Trophoblast cell (in vitro differentiated cells and primary cell): Measurements from ENCODE around the gene HSF2.
"Not testable (repeated sequence)": the region's sequence is repeated elsewhere in the genome, so short reads cannot be mapped to it uniquely, and the experiment has no call there.

Experiments used
- DNase-seq, 2 donors: peaks; one replicate each; pipeline ENCODE4 v3.0.0-alpha.2; 2016
- H2AFZ ChIP-seq: 2 replicates; pipeline ENCODE4 v1.6.1; 2013; ENCODE audit warnings: low read length, moderate library complexity, mild to moderate bottlenecking; ENCODE audit not compliant: insufficient read depth, poor library complexity
- H2AK5ac ChIP-seq: 2 replicates; pipeline ENCODE4 v1.6.1; 2013; ENCODE audit warnings: mild to moderate bottlenecking, low read length
- H2BK120ac ChIP-seq: 2 replicates; pipeline ENCODE4 v1.6.1; 2013; ENCODE audit warnings: low read length, mild to moderate bottlenecking, moderate library complexity; ENCODE audit not compliant: insufficient read depth, poor library complexity
- H2BK12ac ChIP-seq: 2 replicates; pipeline ENCODE4 v1.6.1; 2013; ENCODE audit warnings: mild to moderate bottlenecking, low read length, moderate library complexity
- H2BK5ac ChIP-seq: 2 replicates; pipeline ENCODE4 v1.6.1; 2013; ENCODE audit warnings: low read length, low read depth, moderate library complexity, mild to moderate bottlenecking; ENCODE audit not compliant: poor library complexity
- H3K14ac ChIP-seq: 2 replicates; pipeline ENCODE4 v1.6.1; 2013; ENCODE audit warnings: mild to moderate bottlenecking, low read length
- H3K18ac ChIP-seq: 2 replicates; pipeline ENCODE4 v1.6.1; 2013; ENCODE audit warnings: mild to moderate bottlenecking, low read length
- H3K23ac ChIP-seq: 2 replicates; pipeline ENCODE4 v1.6.1; 2013; ENCODE audit warnings: low read length
- H3K27ac ChIP-seq: 2 replicates; pipeline ENCODE4 v1.5.1; 2013; ENCODE audit warnings: low read depth, mild to moderate bottlenecking, inconsistent platforms, low read length, moderate library complexity
- H3K27me3 ChIP-seq: 2 replicates; pipeline ENCODE4 v1.6.1; 2013; ENCODE audit warnings: inconsistent platforms, mild to moderate bottlenecking, low read length, moderate library complexity; ENCODE audit not compliant: insufficient read depth
- H3K36me3 ChIP-seq, 2 experiments: 1 replicate in 1 of 2; 2 replicates in 1 of 2; pipeline ENCODE4 v1.6.1; 2013; ENCODE audit warnings: low read length in 2 of 2, mild to moderate bottlenecking in 2 of 2, moderate library complexity in 1 of 2; ENCODE audit not compliant: insufficient read depth in 2 of 2, control insufficient read depth in 1 of 2
- H3K4ac ChIP-seq: 2 replicates; pipeline ENCODE4 v1.6.1; 2013; ENCODE audit warnings: low read depth, mild to moderate bottlenecking, low read length, moderate library complexity
- H3K4me1 ChIP-seq, 2 experiments: 1 replicate in 1 of 2; 2 replicates in 1 of 2; pipeline ENCODE4 v1.6.1; 2013; ENCODE audit warnings: low read length in 2 of 2, mild to moderate bottlenecking in 2 of 2, moderate library complexity in 1 of 2; ENCODE audit not compliant: insufficient read depth in 2 of 2, control insufficient read depth in 1 of 2
- H3K4me2 ChIP-seq: 2 replicates; pipeline ENCODE4 v1.6.1; 2013; ENCODE audit warnings: inconsistent platforms, mild to moderate bottlenecking, low read length, moderate library complexity
- H3K4me3 ChIP-seq: 2 replicates; pipeline ENCODE4 v1.5.1; 2013; ENCODE audit warnings: mild to moderate bottlenecking, low read depth, low read length, inconsistent platforms
- H3K79me1 ChIP-seq: one replicate; pipeline ENCODE4 v1.6.1; 2013; ENCODE audit warnings: low read length
- H3K79me2 ChIP-seq: 2 replicates; pipeline ENCODE4 v1.6.1; 2013; ENCODE audit warnings: low read length, mild to moderate bottlenecking; ENCODE audit not compliant: control insufficient read depth, insufficient read depth, poor library complexity
- H3K9ac ChIP-seq: 2 replicates; pipeline ENCODE4 v1.6.1; 2013; ENCODE audit warnings: mild to moderate bottlenecking, low read length
- H3K9me3 ChIP-seq: 2 replicates; pipeline ENCODE4 v1.6.1; 2013; ENCODE audit warnings: low read depth, mild to moderate bottlenecking, control low read depth, inconsistent platforms, low read length; ENCODE audit not compliant: insufficient read depth
- H4K12ac ChIP-seq: 2 replicates; pipeline ENCODE4 v1.6.1; 2013; ENCODE audit warnings: low read depth, mild to moderate bottlenecking, low read length, moderate library complexity
- H4K8ac ChIP-seq: 2 replicates; pipeline ENCODE4 v1.6.1; 2013; ENCODE audit warnings: low read depth, mild to moderate bottlenecking, low read length, moderate library complexity
- H4K91ac ChIP-seq: one replicate; pipeline ENCODE4 v1.6.1; 2013; ENCODE audit warnings: low read depth, mild to moderate bottlenecking, low read length, moderate library complexity
- WGBS: extraction: QIAGEN DNeasy Blood & Tissue Kit; methylation state at CpG from one replicate; pipeline ENCODE4 v1.1.7; 2013; ENCODE audit warnings: missing lambda C conversion rate; ENCODE audit not compliant: insufficient read length, insufficient coverage; ENCODE audit errors: extremely low coverage; 5-methylcytosine and 5-hydroxymethylcytosine counted together

Gene HSF2

GRCh38 chr6:122449069-122449468, 49.6 kb downstream of the HSF2 start:
- Histone ChIP-seq H3K4me2 (no peak overlapping the region), H3K4me1 (no peaks in the 10 kb centered on the region), H2BK120ac (no peak overlapping the region), H3K9me3 (no peaks in the 10 kb centered on the region), H3K36me3 (peaks cover 6 to 15% of the 10 kb centered on the region in 2 experiments), H3K14ac (no peak overlapping the region), H4K8ac (no peak overlapping the region), H3K27ac (no peak overlapping the region), H2BK5ac (no peak overlapping the region), H3K79me1 (no peaks in the 10 kb centered on the region), H3K4me3 (no peak overlapping the region), H2AFZ (no peak overlapping the region), H3K79me2 (no peaks in the 10 kb centered on the region), H3K23ac (no peak overlapping the region), H3K18ac (no peak overlapping the region), H3K4ac (no peak overlapping the region), H3K9ac (no peak overlapping the region), H3K27me3 (no peaks in the 10 kb centered on the region), H2AK5ac (no peak overlapping the region), H4K12ac (no peak overlapping the region), H4K91ac (no peak overlapping the region), H2BK12ac (no peak overlapping the region)
- no peak for DNase-seq
- WGBS: no CpG with 5 or more reads among the region's 1 CpG

GRCh38 chr6:122452509-122452908, 53.1 kb downstream of the HSF2 start:
- WGBS: no CpG with 5 or more reads among the region's 1 CpG
- no peak for DNase-seq
- H3K4me2 ChIP-seq: no peak overlapping the region

GRCh38 chr6:122454673-122455072, 55.2 kb downstream of the HSF2 start:
- Histone ChIP-seq H3K18ac (no peak overlapping the region), H3K36me3 (peaks cover 5 to 12% of the 10 kb centered on the region in 2 experiments), H4K12ac (no peak overlapping the region), H3K79me2 (no peaks in the 10 kb centered on the region), H3K14ac (no peak overlapping the region), H3K27ac (no peak overlapping the region), H3K4me2 (no peak overlapping the region), H3K4me3 (no peak overlapping the region), H3K9me3 (no peaks in the 10 kb centered on the region), H3K23ac (no peak overlapping the region), H2AK5ac (no peak overlapping the region), H3K4ac (no peak overlapping the region), H3K27me3 (no peaks in the 10 kb centered on the region), H2AFZ (no peak overlapping the region), H4K91ac (no peak overlapping the region), H3K79me1 (no peaks in the 10 kb centered on the region), H2BK5ac (no peak overlapping the region), H3K9ac (no peak overlapping the region), H4K8ac (no peak overlapping the region), H3K4me1 (peaks cover 0 to 3% of the 10 kb centered on the region in 2 experiments), H2BK120ac (no peak overlapping the region), H2BK12ac (no peak overlapping the region)
- DNase-seq: no peak
- WGBS: no CpG with 5 or more reads among the region's 4 CpGs

More at GRCh38 chr6:122452509-122452908, 53.1 kb downstream of the HSF2 start:
- no peak overlapping the region for H3K9ac ChIP-seq
- no peaks in the 10 kb centered on the region for H3K9me3 ChIP-seq
- no peak overlapping the region for H2BK12ac ChIP-seq
- no peak overlapping the region for H2BK5ac ChIP-seq
- H3K27ac ChIP-seq: no peak overlapping the region
- no peaks in the 10 kb centered on the region for H3K4me1 ChIP-seq
- H2BK120ac ChIP-seq: no peak overlapping the region
- H3K23ac ChIP-seq: no peak overlapping the region
- H3K14ac ChIP-seq: no peak overlapping the region
- peaks cover 11 to 17% of the 10 kb centered on the region in 2 experiments for H3K36me3 ChIP-seq
- no peaks in the 10 kb centered on the region for H3K79me1 ChIP-seq
- no peak overlapping the region for H4K12ac ChIP-seq
- H3K18ac ChIP-seq: no peak overlapping the region
- no peak overlapping the region for H4K91ac ChIP-seq
- H3K79me2 ChIP-seq: no peaks in the 10 kb centered on the region
- no peak overlapping the region for H3K4me3 ChIP-seq
- H3K27me3 ChIP-seq: no peaks in the 10 kb centered on the region
- no peak overlapping the region for H3K4ac ChIP-seq
- H2AFZ ChIP-seq: no peak overlapping the region
- no peak overlapping the region for H4K8ac ChIP-seq
- no peak overlapping the region for H2AK5ac ChIP-seq

GRCh38 chr6:122455116-122455515, 55.7 kb downstream of the HSF2 start:
- not testable (repeated sequence) for H2BK120ac ChIP-seq, H2BK12ac ChIP-seq, DNase-seq, H3K27me3 ChIP-seq, H2BK5ac ChIP-seq, H3K9ac ChIP-seq, H3K14ac ChIP-seq, H3K4me1 ChIP-seq, H3K23ac ChIP-seq, H3K4me3 ChIP-seq, H3K9me3 ChIP-seq, H3K79me2 ChIP-seq, H4K12ac ChIP-seq, H2AFZ ChIP-seq, H4K91ac ChIP-seq, H4K8ac ChIP-seq, H3K4me2 ChIP-seq, H3K18ac ChIP-seq, H3K4ac ChIP-seq, H3K79me1 ChIP-seq, H3K27ac ChIP-seq, H2AK5ac ChIP-seq
- no CpG with 5 or more reads among the region's 1 CpG for WGBS
- peaks cover 4 to 10% of the 10 kb centered on the region in 2 experiments for H3K36me3 ChIP-seq
